AG20443 (cell line): ENCODE measurements around the gene KCTD16.

Experiments
- DNase-seq: peaks from one replicate; pipeline ENCODE4 v3.0.0; 2012; ENCODE audit warnings: low spot score, mixed read lengths

The KCTD16 gene

DNA sequence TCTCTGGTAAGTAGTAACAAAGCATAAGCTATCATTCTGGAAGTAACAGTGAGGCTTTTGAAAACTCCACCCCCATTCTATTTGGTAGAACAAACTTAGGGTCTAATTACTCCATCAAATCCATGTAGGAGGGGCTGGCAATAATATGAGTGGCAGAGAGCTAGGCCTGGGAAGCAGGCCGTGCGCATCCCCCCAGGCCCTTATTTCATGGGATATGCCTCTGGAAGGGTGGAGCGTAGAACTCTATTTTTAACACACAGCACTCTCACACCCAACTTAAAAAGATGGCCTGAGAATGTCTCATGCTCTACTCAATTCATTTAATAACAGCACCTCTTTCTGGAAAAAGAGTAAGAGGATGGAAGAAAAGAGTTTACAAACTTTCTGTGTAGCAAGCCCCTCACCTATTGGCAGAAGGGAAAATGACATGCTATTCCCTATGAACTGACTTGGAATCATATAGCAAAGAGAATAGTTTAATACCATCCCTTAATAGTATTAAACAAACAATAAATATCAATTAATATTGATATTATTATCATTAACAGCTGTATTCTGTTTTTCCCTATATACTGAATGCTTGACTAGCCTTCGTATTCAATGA is 233.2 kb downstream of the KCTD16 start:
- no peak for DNase-seq

DNA sequence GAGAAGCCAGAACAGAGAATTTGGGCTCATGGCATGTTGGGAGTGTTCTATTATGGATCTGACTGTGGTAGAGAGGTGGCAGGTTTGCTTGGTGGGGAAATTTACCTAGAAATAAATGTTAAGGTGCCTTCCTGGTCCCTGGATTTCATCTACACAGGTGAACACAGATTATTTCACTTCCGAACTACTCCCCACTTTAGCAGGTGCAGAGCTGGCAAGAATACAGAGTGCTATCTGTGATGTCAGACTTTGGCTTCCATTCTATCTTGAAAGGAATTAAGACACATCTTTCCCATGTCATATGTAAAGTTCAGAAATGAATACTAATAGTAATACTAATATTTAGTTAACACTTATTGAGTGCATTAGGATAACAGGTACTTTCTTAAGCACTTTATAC is 234.0 kb downstream of the KCTD16 start:
- DNase-seq: no peak

DNA sequence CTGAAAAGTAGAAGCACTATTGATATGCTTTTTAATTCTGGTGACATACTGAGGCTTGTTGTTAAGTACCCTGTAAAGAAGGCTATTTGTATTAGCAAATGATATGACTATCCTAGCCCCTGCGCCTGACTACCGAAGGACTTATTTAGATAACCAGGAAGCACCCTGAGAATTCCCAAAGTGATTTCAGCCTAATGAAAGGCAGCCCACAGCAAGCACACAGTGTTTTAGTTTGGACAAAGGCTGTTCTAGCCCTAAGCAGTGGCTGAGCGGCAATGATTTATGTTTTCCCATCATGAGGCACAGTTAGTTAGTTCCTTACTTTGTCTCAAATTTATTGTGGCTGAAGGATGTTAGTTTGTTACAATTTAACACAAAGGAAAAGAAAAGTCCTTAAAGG is 235.3 kb downstream of the KCTD16 start:
- DNase-seq: no peak

DNA sequence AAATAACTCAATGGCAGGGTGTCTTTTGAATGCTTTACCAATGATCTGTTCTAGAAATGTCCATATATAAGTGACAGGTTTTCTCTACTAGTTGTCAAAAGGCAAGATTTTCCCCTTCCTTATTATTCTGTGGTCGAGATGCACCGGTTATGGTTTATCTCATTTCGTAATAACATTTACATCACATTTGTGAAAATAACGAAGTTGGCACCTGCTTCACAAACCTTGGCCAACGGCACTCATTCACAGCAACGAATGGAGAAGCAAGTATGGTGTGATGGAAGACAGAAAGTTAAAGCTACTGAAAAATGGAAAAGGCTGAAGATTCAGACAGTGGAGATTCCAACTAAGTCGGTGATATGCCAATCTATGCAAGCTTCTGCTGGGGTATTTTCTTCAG is 235.8 kb downstream of the KCTD16 start:
- no peak for DNase-seq

DNA sequence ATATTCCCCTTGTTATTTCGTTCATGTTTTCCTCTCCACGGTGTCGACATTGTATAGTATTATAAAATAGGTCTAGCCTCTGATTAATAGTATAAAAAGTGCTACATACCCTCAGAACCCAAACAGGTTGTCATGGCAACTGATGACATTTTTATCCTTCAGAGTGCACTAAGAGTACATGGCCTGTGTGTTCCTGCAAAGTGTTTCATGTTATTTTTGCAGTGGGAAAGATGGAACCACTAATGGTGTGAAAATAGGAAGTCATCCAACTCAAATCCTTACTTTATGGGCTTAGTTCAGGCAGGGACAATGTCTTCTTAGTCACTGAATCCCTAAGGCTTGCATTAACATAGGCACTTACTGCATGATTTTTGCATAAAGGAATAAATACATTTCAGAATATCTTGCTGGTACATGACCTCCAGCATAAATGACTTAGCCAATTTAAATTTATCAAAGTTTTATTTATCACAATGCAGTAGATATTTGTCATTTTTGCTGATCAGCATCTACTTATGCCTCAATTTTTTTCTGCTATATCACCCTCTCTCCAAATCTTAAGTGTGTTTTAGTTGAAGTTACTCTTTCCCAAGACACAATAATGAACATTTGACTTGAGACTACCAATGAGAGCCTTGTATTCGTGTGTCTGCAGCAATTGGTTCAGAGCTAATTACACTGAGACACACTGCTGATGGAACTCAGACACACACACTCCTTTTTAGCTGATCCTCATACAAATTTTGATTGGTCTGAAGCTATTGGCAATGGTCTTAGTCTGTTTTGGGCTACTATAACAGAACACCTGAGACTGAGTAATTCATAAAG is 243.7 kb downstream of the KCTD16 start:
- DNase-seq: no peak

DNA sequence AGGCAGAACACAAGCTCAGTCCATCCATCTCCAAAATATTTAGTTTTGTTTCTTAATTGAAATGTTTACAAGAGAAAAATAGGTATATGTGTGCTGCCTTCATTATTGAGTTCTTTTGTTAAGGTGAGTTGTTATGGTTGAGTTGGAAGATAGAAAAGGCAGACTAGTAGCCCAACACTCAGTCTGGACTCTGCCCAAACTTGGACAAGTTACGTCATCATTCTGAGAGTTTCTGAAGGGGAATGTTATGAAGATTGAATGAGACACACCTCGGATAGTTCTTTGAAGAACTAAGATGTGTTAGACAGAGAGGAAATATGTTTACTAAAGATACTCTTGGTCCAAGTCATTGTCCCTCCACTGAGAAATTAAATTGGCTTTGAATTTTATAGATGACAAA is 245.5 kb downstream of the KCTD16 start:
- no peak for DNase-seq

DNA sequence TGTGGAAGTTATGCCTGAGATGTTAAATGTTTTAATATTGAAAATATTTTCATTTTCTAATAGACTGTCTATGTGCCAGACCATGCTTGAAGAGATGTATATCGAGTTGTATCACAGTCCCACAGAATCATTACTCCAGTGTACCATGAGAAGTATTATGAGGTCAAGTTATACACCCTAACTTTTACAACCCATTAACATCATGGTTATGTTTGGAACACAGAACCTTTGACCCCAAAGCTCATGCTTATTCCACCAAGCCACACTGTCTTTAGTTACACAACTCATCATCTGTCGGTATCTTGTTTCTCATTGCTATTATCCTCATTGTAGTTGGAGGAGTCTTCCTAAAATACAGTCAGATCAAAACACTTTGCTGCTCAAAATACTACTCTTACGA is 248.0 kb downstream of the KCTD16 start:
- no peak for DNase-seq

DNA sequence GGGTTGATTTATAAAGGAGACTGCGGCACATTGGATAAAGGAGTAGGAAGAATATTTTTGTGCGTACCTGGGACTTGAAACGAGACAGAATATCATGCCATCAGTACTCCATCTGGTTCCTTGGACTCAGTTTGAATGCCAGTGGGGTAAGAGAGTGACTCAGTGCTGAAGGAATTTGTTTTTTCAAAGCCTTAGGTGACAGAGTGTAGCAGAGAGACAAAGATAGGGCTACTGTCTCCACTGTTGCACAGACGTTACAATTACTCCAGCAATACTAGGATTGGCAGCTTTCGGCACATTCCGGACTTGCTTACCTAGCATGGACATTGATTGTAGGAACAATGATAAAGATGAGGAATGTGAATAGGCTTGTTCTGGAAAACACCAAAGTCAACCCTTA is 250.7 kb downstream of the KCTD16 start:
- peak; percentile 11 for DNase-seq

DNA sequence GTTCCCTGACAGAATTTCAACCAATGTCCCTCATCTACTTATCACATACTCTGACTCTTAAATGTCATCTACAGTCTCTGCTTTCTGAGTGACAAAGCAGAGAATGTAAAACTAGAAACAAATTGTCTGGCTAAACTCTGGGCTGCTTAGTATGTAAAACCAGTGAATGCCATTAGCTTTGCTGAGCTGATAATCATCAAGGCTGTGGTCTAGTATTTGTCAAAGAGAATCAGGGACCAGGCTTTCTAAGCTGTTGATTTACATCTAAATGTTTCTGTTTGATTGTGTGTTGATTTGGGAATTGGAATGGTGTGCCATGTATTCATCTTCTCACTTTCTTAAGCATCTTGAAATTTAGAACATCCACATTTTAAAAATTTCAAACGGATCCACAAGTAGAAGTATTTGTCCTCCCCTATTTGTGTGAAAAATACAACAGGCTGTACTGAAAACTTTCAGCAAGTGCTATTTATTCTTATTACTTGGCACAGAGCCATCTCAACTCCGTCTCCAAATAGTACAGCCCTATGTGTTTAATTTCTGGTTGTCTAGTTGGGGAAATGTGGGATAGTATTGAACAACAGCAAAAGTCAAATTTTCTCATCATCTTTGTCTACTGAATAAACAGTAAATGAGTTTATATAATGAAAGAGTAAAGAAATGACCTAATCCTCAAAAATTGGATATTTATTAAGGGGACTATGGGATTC is 251.5 kb downstream of the KCTD16 start:
- DNase-seq: no peak

DNA sequence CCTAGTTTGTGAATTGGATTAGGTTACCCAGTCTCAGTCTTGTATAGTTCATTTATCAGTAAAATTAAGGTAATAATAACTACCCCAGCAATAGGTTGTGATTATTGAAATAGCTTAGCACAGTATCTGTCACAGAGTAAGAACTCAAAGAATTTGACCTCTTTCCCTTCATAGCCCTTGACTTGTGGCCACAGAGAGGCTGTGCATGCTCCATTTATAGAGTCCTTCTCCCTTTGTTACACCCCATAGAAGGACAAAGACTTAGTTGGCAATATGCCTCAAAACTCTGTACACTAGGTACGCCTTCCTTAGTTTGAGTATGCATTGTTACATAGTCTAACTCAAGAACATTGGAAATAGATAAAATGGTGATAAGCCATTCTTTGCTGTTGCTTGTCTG is 257.2 kb downstream of the KCTD16 start:
- no peak for DNase-seq

DNA sequence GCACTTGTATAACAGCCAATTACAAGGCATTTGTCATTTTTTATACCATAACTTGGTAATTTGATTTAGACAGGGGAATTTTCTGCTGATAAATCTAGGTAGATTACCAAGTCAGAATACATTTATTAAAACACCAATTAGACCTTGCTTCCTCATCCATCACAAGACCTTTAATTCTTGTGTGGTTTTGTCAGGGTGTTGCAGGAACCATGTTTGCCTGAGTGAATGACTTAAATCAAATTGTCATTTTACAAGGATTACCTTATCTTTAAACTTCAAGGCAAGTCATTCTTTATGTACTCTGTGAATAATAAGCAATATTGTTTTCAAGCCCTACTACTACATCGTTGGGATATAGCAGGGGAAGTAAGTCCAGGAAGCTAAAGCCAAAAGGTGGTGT is 257.7 kb downstream of the KCTD16 start:
- DNase-seq: no peak

DNA sequence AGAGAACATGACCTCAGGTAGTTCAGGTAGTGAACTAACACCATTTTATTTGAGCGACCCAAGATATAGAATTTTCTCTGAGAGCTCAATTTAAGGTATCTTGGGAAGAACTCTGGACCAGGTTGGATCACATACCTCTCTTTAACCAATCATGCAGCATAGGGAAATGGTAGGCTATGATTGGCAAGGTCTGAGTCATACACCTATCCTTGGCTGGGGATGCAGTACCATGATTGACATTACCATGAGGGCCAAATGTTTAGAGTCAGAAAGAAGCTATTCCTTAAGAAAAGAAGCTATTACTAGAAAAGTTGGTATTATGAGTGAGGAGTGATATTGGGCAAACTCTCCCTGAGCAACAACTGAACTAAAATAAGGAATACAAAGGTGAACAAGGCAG is 258.7 kb downstream of the KCTD16 start:
- no peak for DNase-seq

DNA sequence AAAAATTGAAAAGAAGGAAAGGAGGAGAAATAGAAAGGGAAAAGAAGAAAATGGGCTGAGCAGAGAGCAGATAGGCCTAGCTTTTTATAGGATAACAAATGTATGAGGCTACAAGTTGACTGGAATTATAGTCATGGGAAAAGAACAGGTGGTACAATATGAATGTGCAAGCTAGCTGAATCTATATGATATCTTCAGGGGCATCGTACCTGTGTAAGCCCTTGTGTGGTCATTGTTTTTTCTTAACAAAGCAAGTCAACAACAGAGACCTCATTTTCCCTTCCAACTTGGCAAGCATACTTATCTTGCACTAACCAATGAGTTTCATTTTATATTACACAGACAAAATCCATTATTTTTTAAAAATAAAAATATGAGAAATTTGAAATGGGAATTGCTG is 259.2 kb downstream of the KCTD16 start:
- DNase-seq: no peak

DNA sequence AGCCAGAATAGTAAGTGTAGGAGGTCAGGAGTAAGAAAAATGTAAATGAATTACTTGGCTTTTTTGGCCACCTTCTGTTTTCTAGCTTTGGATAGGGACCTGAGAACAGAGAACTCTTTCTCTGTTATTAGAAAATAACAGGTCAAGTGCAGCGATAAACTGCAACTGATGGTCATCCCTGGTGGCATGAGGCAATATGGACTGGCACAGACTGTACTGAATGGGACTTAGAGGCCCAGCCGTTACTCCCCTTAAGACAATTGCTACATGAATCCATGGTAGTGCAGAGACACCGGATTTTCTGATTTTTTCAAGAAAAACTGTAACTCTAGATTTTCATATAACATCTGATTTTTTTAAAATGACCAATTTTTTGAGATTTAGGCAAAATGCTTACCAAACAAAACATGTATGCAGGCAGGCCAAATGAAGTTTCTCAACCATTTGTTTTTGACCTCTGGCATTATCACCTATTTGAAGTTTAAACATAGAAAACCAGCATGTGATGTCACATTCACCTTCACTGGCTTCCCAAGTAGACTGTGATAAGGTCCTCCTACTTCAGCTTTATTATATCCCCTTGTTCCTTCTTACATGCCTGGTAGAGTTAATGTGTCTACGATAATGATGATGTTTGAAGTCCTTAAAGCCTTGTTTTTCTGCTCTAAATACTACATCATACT is 262.6 kb downstream of the KCTD16 start:
- DNase-seq: no peak

DNA sequence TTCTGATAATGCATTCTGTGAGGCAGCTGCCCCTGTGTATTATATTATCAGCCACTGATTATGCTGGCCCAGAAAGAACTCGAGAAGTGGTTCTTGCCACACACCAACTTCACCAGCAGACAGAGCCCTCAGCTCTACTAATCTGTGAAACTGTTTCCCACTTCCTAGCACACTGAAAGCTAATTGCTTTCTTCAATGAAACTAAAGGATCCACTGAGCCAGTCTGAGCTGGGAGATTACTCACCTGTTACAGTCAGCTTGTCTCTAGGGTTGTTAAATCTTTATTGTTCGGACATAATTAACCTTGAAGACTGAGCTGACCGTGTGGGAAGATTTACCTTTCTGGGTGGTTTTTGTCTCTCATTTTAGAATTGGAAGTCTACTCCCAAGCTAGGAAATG is 263.2 kb downstream of the KCTD16 start:
- no peak for DNase-seq

DNA sequence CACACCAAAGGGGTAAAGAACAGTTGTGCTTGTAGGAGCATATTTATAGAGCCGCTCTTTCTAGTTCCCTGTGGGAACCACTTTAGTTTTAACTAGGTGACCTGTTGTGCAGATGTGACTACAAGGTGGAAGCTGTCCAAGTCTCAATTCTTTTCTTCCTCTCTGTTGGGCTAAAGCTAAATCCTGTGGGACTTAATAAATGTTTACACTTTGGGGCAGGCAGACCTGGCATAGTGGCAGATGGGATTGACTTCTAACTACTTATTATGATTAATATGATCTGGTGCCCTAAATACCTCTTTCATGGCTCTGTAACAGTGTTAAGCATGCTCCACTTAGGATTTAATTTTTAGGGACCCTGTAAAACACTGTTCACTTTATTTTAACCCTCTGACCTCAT is 265.3 kb downstream of the KCTD16 start:
- no peak for DNase-seq

DNA sequence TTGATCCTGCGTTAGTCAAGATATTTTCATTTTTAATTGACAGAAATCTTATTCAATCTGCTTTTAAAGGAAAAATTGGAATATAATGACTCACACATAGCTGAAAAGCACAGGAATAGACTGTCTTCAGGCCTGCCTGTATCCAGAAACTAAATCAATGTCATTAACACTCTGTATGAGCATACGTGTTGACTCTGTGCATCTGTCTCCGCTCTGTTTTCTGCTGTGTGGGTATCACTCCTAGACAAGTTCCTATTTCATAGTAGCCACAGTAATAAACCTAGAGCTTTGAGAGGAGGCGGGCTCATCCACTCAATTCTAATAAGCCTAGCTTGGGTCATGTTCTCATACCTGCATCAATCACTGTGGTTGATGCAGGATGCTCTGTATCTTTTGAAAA is 267.6 kb downstream of the KCTD16 start:
- no peak for DNase-seq

DNA sequence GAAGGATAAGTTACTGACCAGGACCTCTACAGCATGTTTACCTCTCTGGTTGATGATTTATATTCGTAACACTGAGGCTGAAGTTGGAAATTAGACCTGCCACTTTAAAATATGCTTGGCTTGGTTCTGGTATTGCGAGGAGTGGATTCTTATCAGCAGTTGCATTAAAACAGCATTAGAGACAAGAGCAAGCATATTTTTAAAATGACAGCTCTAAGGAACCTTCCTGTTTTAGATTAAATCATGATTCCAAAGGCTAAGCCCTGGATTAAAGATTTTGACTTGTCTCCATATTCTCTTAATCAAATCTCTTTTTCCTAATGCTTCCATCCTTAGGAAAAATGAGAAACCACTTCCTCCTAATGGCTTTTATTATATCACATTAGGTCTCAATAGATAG is 277.8 kb downstream of the KCTD16 start:
- no peak for DNase-seq

DNA sequence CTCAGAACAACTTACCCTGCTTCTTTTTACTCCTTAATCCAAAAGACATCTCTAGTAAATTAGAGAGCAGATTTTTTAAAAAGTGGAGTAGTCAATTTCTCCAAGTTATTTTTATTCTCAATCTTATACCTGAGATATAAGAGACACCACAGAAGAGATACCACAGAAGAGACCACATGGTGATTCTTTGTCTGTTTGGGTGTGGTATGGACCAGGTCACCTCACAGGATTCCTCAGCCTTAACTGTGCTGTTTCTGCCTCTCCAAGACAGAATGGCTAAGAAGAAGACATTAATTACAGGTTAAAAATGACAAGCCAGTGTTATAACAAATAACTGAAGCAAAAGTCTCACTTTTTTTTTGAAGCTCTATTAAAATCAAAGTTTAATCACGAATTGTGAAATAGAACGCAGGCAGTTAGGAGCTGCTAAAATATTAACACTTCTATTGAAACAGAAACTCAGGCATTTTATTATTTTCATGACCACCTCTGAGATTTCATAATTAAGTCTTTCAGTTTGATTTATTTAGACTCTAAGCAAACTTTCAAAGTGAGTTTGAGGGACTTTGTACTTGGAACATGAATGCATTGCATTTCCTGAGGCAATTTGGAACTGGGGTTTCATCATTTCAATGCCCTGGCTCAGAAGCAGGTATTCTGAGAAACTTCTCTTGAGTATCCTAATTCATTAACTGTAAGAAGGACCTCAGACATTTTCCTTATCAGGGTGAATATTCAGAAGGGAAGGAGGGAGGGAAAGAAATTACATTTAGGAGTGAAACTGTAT is 280.7 kb downstream of the KCTD16 start:
- no peak for DNase-seq

DNA sequence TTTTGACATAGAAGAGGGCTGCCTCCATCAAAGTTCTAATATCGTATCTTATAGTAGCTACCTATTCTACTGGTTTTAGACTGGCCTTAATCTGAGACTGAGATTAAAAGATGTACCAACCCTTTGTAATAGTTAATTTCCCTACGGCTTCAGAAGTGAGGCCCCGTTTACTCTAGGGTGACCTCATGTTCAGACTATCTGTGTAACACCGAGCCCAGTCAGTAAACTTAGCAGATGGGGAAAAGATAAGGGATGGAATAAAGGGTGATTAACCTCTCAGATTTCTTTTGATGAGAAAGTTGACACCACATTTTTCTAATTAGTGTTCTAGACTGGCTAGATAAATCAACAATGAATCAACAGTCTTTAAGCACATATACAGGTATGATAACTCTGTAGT is 283.1 kb downstream of the KCTD16 start:
- no peak for DNase-seq

DNA sequence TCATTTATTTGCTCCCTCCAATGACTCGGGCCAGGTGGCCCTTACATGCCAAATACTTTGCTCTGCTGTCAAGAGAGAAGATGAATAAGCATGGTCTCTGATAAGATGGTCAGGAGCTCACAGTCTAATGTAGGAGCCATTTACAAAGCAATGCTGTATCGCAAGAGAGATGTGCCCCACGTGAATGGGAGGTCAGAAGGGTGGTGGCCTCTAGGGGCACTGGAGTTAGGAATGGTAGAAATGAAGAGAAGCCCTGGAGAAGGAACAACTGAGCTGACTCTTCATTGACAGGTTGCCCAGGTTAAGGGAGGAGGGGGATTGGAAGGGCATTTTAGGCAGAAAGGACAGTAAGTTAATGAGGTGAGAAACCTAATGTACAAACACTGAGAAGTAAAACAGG is 286.5 kb downstream of the KCTD16 start:
- no peak for DNase-seq

DNA sequence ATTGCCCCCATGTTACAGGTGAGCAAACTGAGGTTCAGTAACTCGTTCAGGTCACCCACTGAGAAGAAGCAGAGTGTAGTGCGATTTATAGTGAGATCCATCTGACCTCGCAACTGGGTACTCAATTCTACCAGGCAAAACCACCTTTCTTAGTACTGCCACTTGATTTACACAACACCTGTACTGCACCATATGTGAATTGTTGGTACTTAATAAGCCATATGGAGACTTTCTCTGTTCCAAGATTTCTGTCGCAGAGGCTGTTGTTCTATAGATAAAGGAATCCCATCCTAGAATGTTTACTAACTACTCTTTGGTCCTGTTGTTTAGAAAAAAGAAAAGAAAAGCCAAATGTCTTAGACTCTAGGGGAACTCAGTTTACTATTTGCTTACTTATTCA is 287.5 kb downstream of the KCTD16 start:
- no peak for DNase-seq
